Prostate gland (tissue), 2 donors: ENCODE results near the gene CXCL11. TPM values are rescaled to one million over a fixed set of nuclear protein-coding genes. Genes with fewer than 3 reads are reported as not detected.
A peak's percentile ranks its signal among the peaks of the same experiment; 100 is the strongest.

Experiments used
- DNase-seq: peaks from one replicate; pipeline ENCODE4 v3.0.0-alpha.2; 2019; ENCODE audit warnings: low spot score
- H3K27ac ChIP-seq, 2 donors: fragments of 200-600 bp; sonication (generic); 2 replicates each; pipeline ENCODE4 v1.5.1; 2017 to 2019
- H3K27me3 ChIP-seq: fragments of 200-600 bp; sonication (generic); replicated peaks from 2 replicates; pipeline ENCODE4 v1.5.1; 2019; ENCODE audit not compliant: insufficient read depth
- H3K36me3 ChIP-seq, 2 donors: fragments of 200-600 bp; sonication (generic); 1 replicate in 1 of 2; 2 replicates in 1 of 2; pipeline versions ENCODE4 v1.5.1 to v1.8.1; 2017 to 2019
- H3K4me1 ChIP-seq: fragments of 200-600 bp; sonication (generic); replicated peaks from 2 replicates; pipeline ENCODE4 v1.5.1; 2019
- H3K4me3 ChIP-seq, 2 donors: fragments of 200-600 bp; sonication (generic); 2 replicates each; pipeline ENCODE4 v1.5.1; 2017 to 2019
- H3K9me3 ChIP-seq: fragments of 200-600 bp; sonication (generic); 2 replicates; pipeline ENCODE4 v1.5.1; 2017
- CTCF ChIP-seq, 4 experiments: fragments of 200-600 bp in 2 of 4; fragments of 450-650 bp in 2 of 4; sonication (generic) in 2 of 4; IDR thresholded peaks; 1 replicate in 3 of 4; 2 replicates in 1 of 4; pipeline ENCODE4 v1.5.1; 2016 to 2019; ENCODE audit warnings: antibody characterized with exemption in 4 of 4, mild to moderate bottlenecking in 2 of 4, moderate library complexity in 2 of 4
- POLR2A ChIP-seq: fragments of 450-650 bp; IDR thresholded peaks from one replicate; pipeline ENCODE4 v1.6.1; 2016; ENCODE audit warnings: antibody characterized with exemption, mild to moderate bottlenecking
- POLR2AphosphoS5 ChIP-seq: sonication (generic); formaldehyde crosslinking; IDR thresholded peaks from one replicate; pipeline ENCODE4 v1.6.1; 2017; ENCODE audit warnings: antibody characterized with exemption
- WGBS: methylation state at CpG from one replicate; pipeline ENCODE4 v1.1.5; 2018; 5-methylcytosine and 5-hydroxymethylcytosine counted together
- intact Hi-C: fragments of 100-400 bp; cut with DNase I; formaldehyde crosslinking; loops from one replicate; pipeline ENCODE4 v1.14.2; 2022
- total RNA-seq, 2 donors: library from RNA; depleted of rRNA; stranded (reverse); fragments of >200 nt; gene quantifications; one replicate each; pipeline ENCODE4 v1.1.0, GENCODE V29; 2016

The CXCL11 gene
- total RNA-seq, 2 donors from 2014 or later: 0.23 TPM; not detected in 1

DNA sequence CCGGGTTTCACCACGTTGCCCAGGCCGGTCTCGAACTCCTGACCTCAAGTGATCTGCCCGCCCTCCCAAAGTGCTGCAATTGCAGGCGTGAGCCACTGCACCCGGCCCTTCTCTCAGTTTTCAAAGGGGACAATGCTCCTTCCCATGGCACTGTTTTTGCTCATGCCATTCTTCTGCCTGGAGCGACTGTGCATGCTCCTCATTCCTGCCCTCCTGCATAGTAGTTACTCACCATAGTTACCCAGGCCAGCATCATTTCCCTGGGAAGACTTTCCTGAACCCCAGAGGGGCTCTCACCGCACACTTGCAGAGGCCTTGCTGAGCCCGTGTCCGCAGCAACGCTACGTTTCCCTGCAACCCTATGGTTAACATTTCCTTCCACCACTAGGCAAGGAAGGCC lies 25.3 kb downstream of the CXCL11 start:
- Histone ChIP-seq H3K27me3 (no peaks in the 10 kb centered on the region), H3K4me1 (peaks cover 5% of the 10 kb centered on the region), H3K36me3 (no peaks in the 10 kb centered on the region), H3K4me3 (no peak overlapping the region), H3K9me3 (no peaks in the 10 kb centered on the region), H3K27ac (no peak overlapping the region)
- 97% methylated on average over 13 of the region's 13 CpGs for WGBS
- TF ChIP-seq POLR2A: no peak
- TF ChIP-seq POLR2AphosphoS5: no peak
- no peak for TF ChIP-seq CTCF (IDR thresholded peaks at IDR 0.05)
- intact Hi-C loops: no loop called here
- no peak for DNase-seq

- no peaks in the 10 kb centered on the region for H3K27me3 ChIP-seq
- DNase-seq: no peak
- intact Hi-C loops: no loop called here
- H3K4me3 ChIP-seq: no peak overlapping the region
- peaks cover 5% of the 10 kb centered on the region for H3K4me1 ChIP-seq
- no peaks in the 10 kb centered on the region for H3K9me3 ChIP-seq
- 86% methylated on average over 5 of the region's 5 CpGs for WGBS
- TF ChIP-seq POLR2AphosphoS5: no peak
- no peak for TF ChIP-seq CTCF (IDR thresholded peaks at IDR 0.05)
- no peak for TF ChIP-seq POLR2A
- H3K36me3 ChIP-seq: no peaks in the 10 kb centered on the region
- no peak overlapping the region for H3K27ac ChIP-seq
These were observed 26.6 kb downstream of the CXCL11 start for GRCh38 chr4:76009311-76009710.

DNA sequence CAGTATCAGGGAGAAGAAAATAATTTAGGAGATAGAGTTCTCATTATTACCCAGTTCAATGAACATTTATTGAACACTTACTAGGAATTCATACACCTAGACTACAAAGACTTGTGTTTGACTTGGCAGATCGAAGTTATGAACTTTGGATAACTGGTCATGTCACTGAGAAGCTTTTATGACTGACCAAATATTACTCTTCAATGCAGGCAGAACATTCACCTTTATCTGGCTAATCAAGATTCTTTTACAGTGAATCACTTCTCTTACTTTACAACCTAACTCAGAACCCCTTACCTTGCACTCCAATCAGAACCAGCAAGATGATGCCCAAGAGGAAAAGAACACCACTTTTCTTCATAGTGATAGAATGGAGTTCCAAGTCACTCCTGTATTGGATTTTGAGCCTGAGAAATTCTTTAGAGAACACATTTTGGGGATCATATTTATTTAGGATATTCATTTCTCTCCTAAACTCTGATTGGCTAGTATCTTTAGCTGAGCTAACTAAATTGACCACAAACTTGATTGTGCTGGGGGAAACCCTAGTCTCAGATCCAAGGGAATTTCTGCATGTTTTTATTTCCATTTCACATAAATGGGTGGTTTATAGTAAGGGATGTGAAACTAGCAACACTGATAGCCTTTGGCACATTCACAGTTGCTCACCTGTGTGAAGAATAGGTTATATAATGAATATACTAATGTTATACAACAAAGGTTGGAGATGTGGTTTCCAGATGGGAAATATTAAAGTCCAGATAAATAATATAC lies 28.6 kb downstream of the CXCL11 start, which contains the start of gene CXCL9:
TSS of gene CXCL9 (minus strand) at position 421 of the 774 bp plus-strand sequence. CDS start at position 361, 60 bp downstream.
- no peak for DNase-seq
- no peaks in the 10 kb centered on the region for H3K27me3 ChIP-seq

DNA sequence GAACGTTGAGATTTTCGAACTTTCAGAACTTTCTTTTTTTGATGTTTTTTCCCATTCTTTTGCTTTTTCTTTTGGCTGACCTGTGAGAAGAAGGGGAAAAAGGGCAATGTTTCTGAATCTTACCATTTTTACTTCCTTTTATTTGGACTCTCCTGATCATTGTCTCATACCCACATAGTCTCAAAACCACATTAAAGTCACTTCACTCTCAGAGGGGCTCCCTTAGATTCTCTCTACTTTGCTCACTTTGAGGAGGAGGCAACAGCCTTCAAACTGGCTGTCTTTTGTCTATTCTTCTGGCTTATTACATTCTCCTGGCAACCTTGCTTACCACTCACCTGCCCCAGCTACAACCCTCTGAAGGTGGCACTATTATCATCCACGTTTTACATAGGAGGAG lies 32.2 kb downstream of the CXCL11 start:
- H3K36me3 ChIP-seq: no peaks in the 10 kb centered on the region
- WGBS: 91% methylated on average over 3 of the region's 3 CpGs
- H3K4me1 ChIP-seq: no peaks in the 10 kb centered on the region
- H3K9me3 ChIP-seq: no peaks in the 10 kb centered on the region
- H3K27ac ChIP-seq: no peak overlapping the region
- no peak overlapping the region for H3K4me3 ChIP-seq
- DNase-seq: no peak
- no peak for TF ChIP-seq CTCF (IDR thresholded peaks at IDR 0.05)
- no peak for TF ChIP-seq POLR2A
- no peak for TF ChIP-seq POLR2AphosphoS5
- intact Hi-C loops: no loop called here
- no peaks in the 10 kb centered on the region for H3K27me3 ChIP-seq

More for the DNA sequence above, 28.6 kb downstream of the CXCL11 start, which contains the start of gene CXCL9:
- Histone ChIP-seq H3K27ac (no peak within 1 kb of the TSS), H3K4me1 (no peaks in the 10 kb centered on the region), H3K4me3 (no peak within 1 kb of the TSS), H3K9me3 (no peaks in the 10 kb centered on the region), H3K36me3 (no peaks in the 10 kb centered on the region)
- intact Hi-C loops: no loop called here
- WGBS: 42% methylated on average over 1 of the region's 1 CpG
- TF ChIP-seq POLR2AphosphoS5 (peak; percentile 63), CTCF (IDR thresholded peaks at IDR 0.05) (no peak)

- Histone ChIP-seq H3K4me1 (no peaks in the 10 kb centered on the region), H3K36me3 (no peaks in the 10 kb centered on the region), H3K9me3 (no peaks in the 10 kb centered on the region), H3K27ac (no peak overlapping the region), H3K27me3 (no peaks in the 10 kb centered on the region), H3K4me3 (no peak overlapping the region)
- intact Hi-C loops: no loop called here
- no peak for TF ChIP-seq POLR2AphosphoS5
- TF ChIP-seq CTCF (IDR thresholded peaks at IDR 0.05): no peak
- no peak for TF ChIP-seq POLR2A
- DNase-seq: no peak
- WGBS: 84% methylated on average over 2 of the region's 2 CpGs
These were observed 32.8 kb downstream of the CXCL11 start for GRCh38 chr4:76003035-76003434.
